NCI-H510A (cell line): ENCODE data around the gene TEX44.

ENCODE experiments used
- DNase-seq: peaks from one replicate; lab custom pipeline; 2025; lab: John Stamatoyannopoulos, UW

TEX44 gene

GRCh38 chr2:231633241-231633976, 40.7 kb downstream of the TEX44 start:
- DNase-seq = no peak

- DNase-seq = peak; percentile 28
These were observed 41.7 kb downstream of the TEX44 start for GRCh38 chr2:231634412-231634811.

- no peak for DNase-seq
These were observed 42.5 kb downstream of the TEX44 start for GRCh38 chr2:231634951-231635875.

GRCh38 chr2:231640241-231640640, 47.6 kb downstream of the TEX44 start:
- no peak for DNase-seq

GRCh38 chr2:231640641-231641111, 48.0 kb downstream of the TEX44 start:
- DNase-seq = no peak

GRCh38 chr2:231642631-231643494, 50.2 kb downstream of the TEX44 start:
- DNase-seq = peak; percentile 41

- DNase-seq = no peak
These were observed 50.8 kb downstream of the TEX44 start for GRCh38 chr2:231643495-231643888.
